Upper lobe of left lung (tissue), 4 donors: Measurements from ENCODE around the gene OGFR.

Source experiments
- POLR2A ChIP-seq, 4 donors: fragments of 450-650 bp; IDR thresholded peaks; one replicate each; pipeline ENCODE4 v1.5.1; 2016 to 2017; ENCODE audit warnings: antibody characterized with exemption in 4 of 4, mild to moderate bottlenecking in 2 of 4
- TF ChIP-seq, protein P1 (sequence below), 6 experiments: fragments of 450-650 bp in 4 of 6; fragments of 200-600 bp in 2 of 6; sonication (generic) in 2 of 6; IDR thresholded peaks; one replicate each; pipeline ENCODE4 v1.5.1; 2016 to 2019; ENCODE audit warnings: antibody characterized with exemption in 6 of 6

DNA sequence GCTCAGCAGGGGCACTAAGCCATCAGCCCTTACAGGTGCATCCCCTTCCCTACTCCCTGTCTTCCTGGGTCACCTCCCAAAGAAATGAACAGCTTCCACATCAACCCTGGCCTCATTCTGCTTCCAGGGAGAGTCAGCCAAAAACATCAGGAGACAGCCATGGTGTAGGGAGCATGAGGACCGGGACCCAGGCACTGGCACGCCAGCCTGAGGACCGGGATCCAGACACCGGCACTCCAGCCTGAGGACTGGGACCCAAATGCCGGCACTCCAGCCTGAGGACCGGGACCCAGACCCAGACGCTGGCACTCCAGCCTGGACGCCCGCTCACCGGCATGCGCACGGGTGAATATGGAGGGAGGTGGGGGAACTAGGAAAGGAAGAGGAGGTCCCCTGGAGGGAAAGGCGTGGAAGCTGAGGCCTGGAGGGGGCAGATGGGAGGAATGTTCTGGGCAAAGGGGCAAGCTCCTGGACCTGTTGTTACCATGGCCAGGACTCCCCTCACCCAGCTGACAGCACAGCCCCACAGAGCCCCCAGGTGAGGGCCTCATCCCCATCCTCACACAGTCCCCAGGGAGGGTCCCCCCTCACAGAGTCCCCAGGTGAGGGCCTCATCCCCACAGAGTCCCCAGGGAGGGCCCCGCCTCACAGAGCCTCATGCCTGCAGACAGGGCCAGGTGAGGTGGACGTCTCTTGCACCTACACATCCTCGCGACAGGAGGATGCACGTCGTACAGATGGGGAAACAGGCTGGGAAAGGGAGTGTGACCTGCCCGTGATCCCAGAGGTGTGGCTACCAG, 34.3 kb upstream of the OGFR start:
- TF ChIP-seq, protein P1, sequence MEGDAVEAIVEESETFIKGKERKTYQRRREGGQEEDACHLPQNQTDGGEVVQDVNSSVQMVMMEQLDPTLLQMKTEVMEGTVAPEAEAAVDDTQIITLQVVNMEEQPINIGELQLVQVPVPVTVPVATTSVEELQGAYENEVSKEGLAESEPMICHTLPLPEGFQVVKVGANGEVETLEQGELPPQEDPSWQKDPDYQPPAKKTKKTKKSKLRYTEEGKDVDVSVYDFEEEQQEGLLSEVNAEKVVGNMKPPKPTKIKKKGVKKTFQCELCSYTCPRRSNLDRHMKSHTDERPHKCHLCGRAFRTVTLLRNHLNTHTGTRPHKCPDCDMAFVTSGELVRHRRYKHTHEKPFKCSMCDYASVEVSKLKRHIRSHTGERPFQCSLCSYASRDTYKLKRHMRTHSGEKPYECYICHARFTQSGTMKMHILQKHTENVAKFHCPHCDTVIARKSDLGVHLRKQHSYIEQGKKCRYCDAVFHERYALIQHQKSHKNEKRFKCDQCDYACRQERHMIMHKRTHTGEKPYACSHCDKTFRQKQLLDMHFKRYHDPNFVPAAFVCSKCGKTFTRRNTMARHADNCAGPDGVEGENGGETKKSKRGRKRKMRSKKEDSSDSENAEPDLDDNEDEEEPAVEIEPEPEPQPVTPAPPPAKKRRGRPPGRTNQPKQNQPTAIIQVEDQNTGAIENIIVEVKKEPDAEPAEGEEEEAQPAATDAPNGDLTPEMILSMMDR (IDR thresholded peaks at IDR 0.05), result no peak
- TF ChIP-seq POLR2A (IDR thresholded peaks at IDR 0.05), result no peak
